Stimulated activated naive B cell treated with anti-CD40 and anti-IgM and Interleukin-4, amounts not matched to agents 10 μg/mL and 1 μg/mL and 100 μg/mL, for 72 hours (primary cell): ENCODE data around the gene EIF3M.

Experiments
- ATAC-seq, 2 donors: fragments of 150-1000 bp; cut with Tn5 transposase; replicated peaks; 2 replicates each; pipeline ENCODE4 v1.10.0; 2021; ENCODE audit warnings: moderate library complexity in 1 of 2
- DNase-seq: peaks from one replicate; pipeline ENCODE4 v3.0.0; 2021
- H3K27ac Mint-ChIP-seq: one replicate; pipeline ENCODE4 v1.8.0; 2022; ENCODE audit warnings: mild to moderate bottlenecking, mixed read lengths
- H3K27me3 Mint-ChIP-seq, 2 donors: one replicate each; pipeline ENCODE4 v1.8.0; 2022; ENCODE audit warnings: mixed read lengths in 2 of 2
- H3K36me3 Mint-ChIP-seq, 2 donors: one replicate each; pipeline ENCODE4 v1.8.0; 2022; ENCODE audit warnings: mixed read lengths in 2 of 2, mild to moderate bottlenecking in 1 of 2
- H3K4me1 Mint-ChIP-seq, 2 donors: one replicate each; pipeline ENCODE4 v1.8.0; 2022; ENCODE audit warnings: mixed read lengths in 2 of 2, mild to moderate bottlenecking in 1 of 2
- H3K4me3 Mint-ChIP-seq, 2 donors: one replicate each; pipeline ENCODE4 v1.8.0; 2022; ENCODE audit warnings: mild to moderate bottlenecking in 2 of 2, mixed read lengths in 2 of 2, moderate library complexity in 1 of 2
- H3K9me3 Mint-ChIP-seq, 2 donors: one replicate each; pipeline ENCODE4 v1.8.0; 2022; ENCODE audit warnings: mixed read lengths in 2 of 2, mild to moderate bottlenecking in 1 of 2

The EIF3M gene

GRCh38 chr11:32583459-32584271 is at the start of gene EIF3M:
Gene EIF3M, plus strand, starts transcription at chr11:32583831. Its CDS starts 57 bp downstream, at chr11:32583888.
- Mint-ChIP-seq H3K4me1 (peaks cover 9 to 24% of the 10 kb centered on the region in 2 donors), H3K4me3 (peak within 1 kb of the TSS; percentile 98), H3K9me3 (no peaks in the 10 kb centered on the region), H3K27ac (peak within 1 kb of the TSS; percentile 99), H3K36me3 (peaks cover 10 to 30% of the 10 kb centered on the region in 2 donors), H3K27me3 (no peaks in the 10 kb centered on the region)
- ATAC-seq (peak; percentile 99), DNase-seq (peak; percentile 95)

GRCh38 chr11:32538804-32539203 is 44.8 kb upstream of the EIF3M start:
- Mint-ChIP-seq H3K27ac (no peak overlapping the region), H3K9me3 (peaks cover 0 to 5% of the 10 kb centered on the region in 2 donors), H3K27me3 (peaks cover 0 to 5% of the 10 kb centered on the region in 2 donors), H3K4me3 (no peak overlapping the region), H3K36me3 (no peaks in the 10 kb centered on the region), H3K4me1 (no peaks in the 10 kb centered on the region)
- ATAC-seq (no peak), DNase-seq (no peak)

GRCh38 chr11:32549611-32550187 is 33.9 kb upstream of the EIF3M start:
- H3K4me1 Mint-ChIP-seq: no peaks in the 10 kb centered on the region
- no peak overlapping the region for H3K27ac Mint-ChIP-seq
- DNase-seq: no peak
- H3K36me3 Mint-ChIP-seq: no peaks in the 10 kb centered on the region
- H3K4me3 Mint-ChIP-seq: no peak overlapping the region
- ATAC-seq: no peak
- H3K27me3 Mint-ChIP-seq: peaks cover 4 to 5% of the 10 kb centered on the region in 2 donors
- H3K9me3 Mint-ChIP-seq: peaks cover 2 to 3% of the 10 kb centered on the region in 2 donors

GRCh38 chr11:32550207-32550606 is 33.4 kb upstream of the EIF3M start:
- H3K9me3 Mint-ChIP-seq: peaks cover 2 to 3% of the 10 kb centered on the region in 2 donors
- no peak overlapping the region for H3K27ac Mint-ChIP-seq
- no peak for DNase-seq
- no peak overlapping the region for H3K4me3 Mint-ChIP-seq
- no peaks in the 10 kb centered on the region for H3K36me3 Mint-ChIP-seq
- H3K4me1 Mint-ChIP-seq: no peaks in the 10 kb centered on the region
- no peak for ATAC-seq
- H3K27me3 Mint-ChIP-seq: peaks cover 4 to 5% of the 10 kb centered on the region in 2 donors

- H3K36me3 Mint-ChIP-seq: no peaks in the 10 kb centered on the region
- DNase-seq: no peak
- H3K27me3 Mint-ChIP-seq: peaks cover 3 to 4% of the 10 kb centered on the region in 2 donors
Observed at GRCh38 chr11:32555091-32555490, 28.5 kb upstream of the EIF3M start.

GRCh38 chr11:32555895-32556294 is 27.7 kb upstream of the EIF3M start:
- H3K4me1 Mint-ChIP-seq: no peaks in the 10 kb centered on the region
- no peak overlapping the region for H3K27ac Mint-ChIP-seq
- H3K9me3 Mint-ChIP-seq: no peaks in the 10 kb centered on the region
- H3K36me3 Mint-ChIP-seq: no peaks in the 10 kb centered on the region
- ATAC-seq (no peak), DNase-seq (no peak)
- no peak overlapping the region for H3K4me3 Mint-ChIP-seq
- no peaks in the 10 kb centered on the region for H3K27me3 Mint-ChIP-seq

More at GRCh38 chr11:32555091-32555490, 28.5 kb upstream of the EIF3M start:
- Mint-ChIP-seq H3K4me3 (no peak overlapping the region), H3K4me1 (no peaks in the 10 kb centered on the region), H3K27ac (no peak overlapping the region), H3K9me3 (peaks cover 0 to 2% of the 10 kb centered on the region in 2 donors)
- ATAC-seq: no peak

GRCh38 chr11:32561835-32562234 is 21.8 kb upstream of the EIF3M start:
- DNase-seq: no peak
- Mint-ChIP-seq H3K9me3 (no peaks in the 10 kb centered on the region), H3K4me3 (no peak overlapping the region), H3K36me3 (no peaks in the 10 kb centered on the region), H3K4me1 (peaks cover 0 to 6% of the 10 kb centered on the region in 2 donors), H3K27me3 (no peaks in the 10 kb centered on the region), H3K27ac (no peak overlapping the region)
- no peak for ATAC-seq

GRCh38 chr11:32562839-32563599 is 20.6 kb upstream of the EIF3M start:
- Mint-ChIP-seq H3K4me1 (peaks cover 0 to 6% of the 10 kb centered on the region in 2 donors), H3K27ac (no peak overlapping the region), H3K36me3 (no peaks in the 10 kb centered on the region), H3K27me3 (no peaks in the 10 kb centered on the region), H3K9me3 (no peaks in the 10 kb centered on the region), H3K4me3 (no peak overlapping the region)
- no peak for DNase-seq
- no peak for ATAC-seq

- H3K9me3 Mint-ChIP-seq: no peaks in the 10 kb centered on the region
- no peaks in the 10 kb centered on the region for H3K27me3 Mint-ChIP-seq
- DNase-seq (no peak), ATAC-seq (no peak)
- H3K27ac Mint-ChIP-seq: no peak overlapping the region
- H3K4me1 Mint-ChIP-seq: peaks cover 0 to 6% of the 10 kb centered on the region in 2 donors
- no peaks in the 10 kb centered on the region for H3K36me3 Mint-ChIP-seq
- no peak overlapping the region for H3K4me3 Mint-ChIP-seq
Observed at GRCh38 chr11:32563600-32563959, 20.1 kb upstream of the EIF3M start.

GRCh38 chr11:32566517-32566916 is 17.1 kb upstream of the EIF3M start:
- H3K36me3 Mint-ChIP-seq: no peaks in the 10 kb centered on the region
- no peak for DNase-seq
- no peaks in the 10 kb centered on the region for H3K9me3 Mint-ChIP-seq
- ATAC-seq: no peak
- peaks cover 13 to 14% of the 10 kb centered on the region in 2 donors for H3K27me3 Mint-ChIP-seq
- no peak overlapping the region for H3K4me3 Mint-ChIP-seq
- peaks cover 0 to 6% of the 10 kb centered on the region in 2 donors for H3K4me1 Mint-ChIP-seq
- H3K27ac Mint-ChIP-seq: peak overlapping the region; percentile 20

- no peak for ATAC-seq
- H3K4me1 Mint-ChIP-seq: peaks cover 0 to 6% of the 10 kb centered on the region in 2 donors
- H3K4me3 Mint-ChIP-seq: no peak overlapping the region
- no peaks in the 10 kb centered on the region for H3K36me3 Mint-ChIP-seq
- peaks cover 15 to 16% of the 10 kb centered on the region in 2 donors for H3K27me3 Mint-ChIP-seq
- no peak overlapping the region for H3K27ac Mint-ChIP-seq
- no peaks in the 10 kb centered on the region for H3K9me3 Mint-ChIP-seq
- no peak for DNase-seq
Observed at GRCh38 chr11:32567154-32567553, 16.5 kb upstream of the EIF3M start.

- peaks cover 15 to 20% of the 10 kb centered on the region in 2 donors for H3K27me3 Mint-ChIP-seq
- no peaks in the 10 kb centered on the region for H3K9me3 Mint-ChIP-seq
- H3K27ac Mint-ChIP-seq: no peak overlapping the region
- no peak for DNase-seq
- ATAC-seq: no peak
- H3K4me3 Mint-ChIP-seq: no peak overlapping the region
- no peaks in the 10 kb centered on the region for H3K36me3 Mint-ChIP-seq
- peaks cover 2 to 6% of the 10 kb centered on the region in 2 donors for H3K4me1 Mint-ChIP-seq
Observed at GRCh38 chr11:32569313-32569881, 14.2 kb upstream of the EIF3M start.

GRCh38 chr11:32571039-32571438 is 12.6 kb upstream of the EIF3M start:
- H3K36me3 Mint-ChIP-seq: no peaks in the 10 kb centered on the region
- no peak for DNase-seq
- H3K27ac Mint-ChIP-seq: no peak overlapping the region

GRCh38 chr11:32573228-32573627 is 10.4 kb upstream of the EIF3M start:
- H3K36me3 Mint-ChIP-seq: no peaks in the 10 kb centered on the region
- H3K27me3 Mint-ChIP-seq: peaks cover 15 to 24% of the 10 kb centered on the region in 2 donors
- no peak for DNase-seq
- peak overlapping the region; percentile 22 for H3K27ac Mint-ChIP-seq
- ATAC-seq: peak; percentile 31 to 41
- H3K9me3 Mint-ChIP-seq: no peaks in the 10 kb centered on the region
- no peak overlapping the region for H3K4me3 Mint-ChIP-seq
- H3K4me1 Mint-ChIP-seq: peaks cover 0 to 2% of the 10 kb centered on the region in 2 donors

More at GRCh38 chr11:32571039-32571438, 12.6 kb upstream of the EIF3M start:
- Mint-ChIP-seq H3K4me3 (no peak overlapping the region), H3K4me1 (peaks cover 2 to 6% of the 10 kb centered on the region in 2 donors), H3K27me3 (peaks cover 15 to 24% of the 10 kb centered on the region in 2 donors), H3K9me3 (no peaks in the 10 kb centered on the region)
- no peak for ATAC-seq
